Measurements from ENCODE around the gene RP2.

The RP2 gene

DNA sequence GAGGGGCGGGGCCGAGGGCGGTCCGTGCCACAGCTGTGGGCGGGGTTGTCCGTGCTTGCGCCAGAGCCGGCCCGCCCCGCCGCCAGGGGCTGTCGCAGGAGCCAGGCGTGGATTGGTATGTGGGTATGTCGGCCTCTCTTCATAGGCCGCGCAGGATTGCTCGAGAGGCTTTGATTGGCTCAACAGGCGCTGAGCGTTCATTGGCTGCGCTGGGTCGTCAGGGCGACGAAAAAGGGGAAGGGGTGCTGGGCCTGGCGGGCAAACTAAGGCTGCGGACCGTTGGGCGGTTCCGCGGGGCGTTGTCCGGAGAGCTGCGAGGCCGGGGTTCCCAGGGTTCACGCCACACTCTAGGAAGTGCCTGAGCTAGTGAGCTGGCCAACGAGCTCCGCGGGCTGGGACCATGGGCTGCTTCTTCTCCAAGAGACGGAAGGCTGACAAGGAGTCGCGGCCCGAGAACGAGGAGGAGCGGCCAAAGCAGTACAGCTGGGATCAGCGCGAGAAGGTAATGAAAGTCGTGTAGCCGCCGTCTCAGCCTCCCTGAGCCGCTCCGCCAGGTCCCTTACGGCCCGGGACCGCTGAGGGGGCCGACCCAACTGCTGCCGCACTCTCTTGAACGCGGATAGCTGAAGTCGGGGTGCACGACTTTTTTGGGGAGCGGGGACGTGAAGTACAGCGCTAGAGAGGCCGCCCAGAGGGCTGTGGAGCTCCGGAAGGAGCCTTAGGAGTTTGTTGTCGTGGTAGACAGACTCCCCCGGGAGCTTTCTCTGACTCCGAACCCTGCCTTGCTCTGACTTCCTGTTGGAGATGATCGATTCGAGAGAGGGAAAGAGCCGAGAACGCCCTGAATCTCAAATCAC lies at the start of gene RP2:
RP2 (plus strand) TSS at position 343 of the 857 bp plus-strand sequence; CDS start at position 401, 58 bp downstream.
- peak; percentile 94 for DNase-seq

DNA sequence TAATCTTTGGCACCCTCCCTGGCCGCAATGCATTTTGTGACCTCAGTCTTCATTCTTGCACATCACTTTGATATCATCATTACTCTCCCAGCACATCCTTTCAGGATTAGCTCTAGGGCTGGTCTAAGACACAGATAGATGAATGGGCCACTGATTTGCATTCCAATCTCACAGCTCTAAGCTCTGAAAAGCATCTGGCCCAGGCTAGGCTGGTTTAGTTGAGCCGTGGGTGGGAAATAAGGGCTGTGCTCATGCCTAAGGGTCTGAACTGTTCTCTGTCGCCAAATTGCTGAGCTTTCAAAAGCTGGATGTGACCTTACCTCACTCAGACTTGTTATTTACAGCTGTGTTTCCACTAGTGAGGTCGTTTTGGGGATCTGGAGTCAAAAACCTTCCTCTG lies 47.9 kb upstream of the RP2 start:
- no peak for DNase-seq

DNA sequence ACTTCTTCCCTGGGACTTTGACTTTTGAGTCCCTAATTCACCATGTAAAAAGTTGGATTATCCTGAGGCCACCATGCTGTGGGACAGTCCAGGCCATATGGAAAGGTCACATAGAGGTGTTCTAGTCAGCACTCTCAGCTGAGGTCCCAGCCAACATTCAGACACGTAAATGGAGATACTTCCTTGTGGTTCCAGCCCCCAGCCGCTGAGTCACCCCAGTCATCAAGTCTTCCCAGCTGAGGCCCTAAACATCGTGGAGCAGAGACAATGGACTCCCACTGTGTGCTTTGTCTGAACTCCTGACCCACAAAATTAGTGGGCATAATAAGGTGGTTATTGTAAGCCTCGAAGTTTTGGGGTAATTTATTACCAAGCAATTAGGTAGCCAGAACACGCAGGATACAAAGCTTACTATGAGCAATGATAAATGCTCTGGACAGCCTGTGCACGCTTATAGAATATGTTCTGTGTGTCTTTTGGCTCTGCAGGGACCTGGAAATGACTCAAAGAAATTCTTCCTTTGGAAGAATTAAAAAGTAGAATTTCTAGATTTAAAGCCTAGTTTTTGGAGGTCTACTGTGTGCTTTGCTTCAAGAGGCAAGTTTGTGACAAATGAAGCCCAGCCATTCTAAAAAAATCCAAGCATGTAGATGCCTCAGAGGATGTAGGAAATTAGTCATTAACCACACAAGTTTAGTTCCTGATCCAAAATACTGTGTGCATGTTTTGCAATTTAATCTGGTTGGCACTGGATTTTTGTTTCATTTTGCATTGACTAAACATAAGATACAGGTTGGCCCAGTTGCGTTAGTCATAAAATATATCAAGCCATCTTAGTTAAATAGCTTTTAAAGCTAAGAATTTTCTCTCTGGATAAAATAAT lies 44.7 kb upstream of the RP2 start:
- DNase-seq: no peak

DNA sequence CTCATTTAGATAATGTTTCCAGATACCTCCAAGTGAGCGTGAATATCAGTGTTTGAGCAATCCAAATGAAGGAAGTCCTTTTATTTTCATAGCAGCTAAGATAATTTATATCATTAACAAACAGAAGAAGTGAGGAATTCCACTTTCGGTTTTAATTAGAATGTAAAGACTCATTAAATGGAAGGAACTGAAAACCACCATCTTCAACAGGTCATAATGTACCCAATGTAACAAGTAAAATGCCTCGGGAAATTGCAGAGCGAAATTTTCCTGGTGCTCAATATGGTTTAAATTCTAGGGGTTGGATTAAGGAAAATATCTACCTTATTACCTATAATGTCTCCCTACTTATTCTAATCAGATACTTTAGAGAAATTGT lies 44.0 kb upstream of the RP2 start:
- DNase-seq: no peak

DNA sequence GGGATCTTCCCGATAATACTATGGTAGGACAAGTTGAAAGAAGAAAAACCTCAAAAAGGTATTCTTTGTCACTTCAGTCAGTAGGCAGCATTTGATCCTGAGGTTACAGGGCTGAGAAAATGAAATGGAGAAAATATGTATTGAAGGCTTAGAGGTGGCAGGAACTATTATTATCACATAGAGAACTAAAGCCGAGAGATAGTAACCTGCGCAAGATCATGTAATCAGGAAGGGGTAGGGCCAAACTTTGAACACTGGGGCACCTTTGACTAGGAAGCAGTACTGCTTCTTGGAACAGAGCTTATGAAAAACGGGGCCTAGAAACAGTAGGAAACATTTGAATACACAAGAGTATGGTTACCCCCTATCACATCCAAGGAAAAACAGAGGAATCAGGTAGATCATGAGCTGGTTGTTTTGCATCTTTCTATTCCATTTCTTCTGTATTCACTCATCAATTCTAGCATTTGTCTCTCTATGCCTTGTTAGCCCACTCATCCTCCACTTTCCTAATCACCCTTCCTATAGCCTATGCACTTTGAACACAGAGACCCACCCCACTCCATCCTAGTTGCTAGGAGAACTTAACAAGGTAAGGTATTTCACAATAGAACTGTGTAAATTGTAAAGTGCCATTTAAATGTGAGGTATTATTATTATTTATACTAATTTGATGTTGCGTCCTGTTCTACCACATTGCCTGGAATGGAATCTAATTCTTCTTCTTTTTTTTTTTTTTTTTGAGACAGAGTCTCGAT lies 43.3 kb upstream of the RP2 start:
- DNase-seq: no peak

DNA sequence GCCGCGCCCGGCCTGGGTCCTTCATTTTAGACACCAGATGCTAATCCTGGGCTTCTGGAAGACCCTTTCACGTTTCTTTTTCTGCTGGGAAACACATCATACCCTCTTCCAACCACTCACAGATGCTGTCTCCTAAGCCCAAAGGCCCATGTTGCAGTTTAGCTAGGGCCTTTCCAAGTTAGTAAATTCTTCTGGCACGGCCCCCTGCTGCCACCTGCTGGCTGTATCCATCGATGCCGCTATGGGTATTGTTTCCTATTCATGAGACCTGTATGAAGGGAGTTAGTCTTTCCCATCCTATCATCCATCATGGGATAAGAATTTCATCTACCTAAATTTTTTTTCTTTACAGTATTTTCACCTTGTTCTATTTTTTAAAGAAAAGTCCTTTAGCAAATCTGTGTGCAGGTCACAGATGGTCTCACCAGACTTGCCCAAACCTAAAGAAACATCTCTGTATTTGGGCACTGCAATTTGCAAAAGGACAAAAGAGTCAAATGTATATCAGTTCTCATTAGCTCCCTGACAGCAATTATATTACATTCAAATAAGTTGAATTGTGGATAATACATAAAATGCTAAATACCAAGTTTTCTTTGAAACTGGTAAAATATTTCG lies 40.2 kb upstream of the RP2 start:
- peak; percentile 59 for DNase-seq

DNA sequence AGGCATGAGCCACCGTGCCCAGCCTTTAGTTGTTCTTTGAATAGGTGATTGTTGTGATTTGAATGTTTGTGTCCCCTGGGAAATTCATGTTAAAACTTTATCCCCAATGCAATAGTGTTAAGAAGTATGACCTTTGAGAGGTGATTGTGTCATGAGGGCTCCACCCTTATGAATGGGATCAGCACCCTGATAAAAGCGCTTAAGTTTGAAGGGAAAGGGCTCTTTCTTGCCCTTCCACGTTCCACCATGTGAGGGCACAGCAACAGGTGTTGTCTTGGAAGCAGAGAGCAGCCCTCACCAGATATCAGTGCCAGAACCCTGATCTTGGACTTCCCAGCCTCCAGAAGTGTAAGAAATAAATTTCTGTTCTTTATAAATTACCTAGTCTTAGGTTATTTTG lies 33.7 kb upstream of the RP2 start:
- DNase-seq: peak; percentile 13

DNA sequence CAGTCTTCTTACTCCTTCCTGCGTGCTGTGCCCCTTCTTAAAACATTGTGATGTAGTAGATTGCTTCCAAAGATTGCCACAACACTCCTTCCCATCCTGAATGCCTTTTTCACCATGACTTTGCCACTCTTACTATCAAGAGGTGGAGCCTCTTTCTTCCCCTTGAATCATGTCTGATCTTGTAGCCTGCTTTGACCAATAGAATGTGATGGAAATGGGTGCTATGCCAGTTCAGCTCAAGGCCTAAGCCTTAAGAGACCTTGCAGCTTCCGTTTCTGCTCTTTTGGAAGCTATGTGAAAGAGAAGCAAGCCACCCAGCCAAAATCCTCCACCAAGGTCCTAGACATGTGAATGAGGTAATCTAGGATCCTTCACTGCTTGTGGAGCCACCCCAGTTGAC lies 31.6 kb upstream of the RP2 start:
- no peak for DNase-seq

DNA sequence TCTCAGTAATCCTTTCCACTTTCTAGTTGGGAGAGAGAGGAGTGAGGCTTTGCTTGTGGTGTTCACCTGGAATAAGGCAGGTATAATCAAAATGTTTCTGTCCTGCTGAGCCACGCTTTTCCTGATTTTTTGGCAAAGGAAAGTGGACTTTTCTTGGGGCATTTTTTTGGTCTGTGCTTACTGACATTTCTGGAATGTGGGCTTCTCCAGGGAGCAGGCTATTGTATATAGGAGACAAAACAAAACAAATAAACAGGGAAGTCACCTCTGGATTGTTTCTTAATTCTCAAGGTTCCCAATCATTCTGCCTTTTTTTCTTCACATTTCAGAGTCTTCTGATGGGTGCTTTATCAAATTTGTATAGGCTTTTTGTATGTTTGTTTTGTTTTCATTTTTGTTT lies 25.7 kb upstream of the RP2 start:
- no peak for DNase-seq

DNA sequence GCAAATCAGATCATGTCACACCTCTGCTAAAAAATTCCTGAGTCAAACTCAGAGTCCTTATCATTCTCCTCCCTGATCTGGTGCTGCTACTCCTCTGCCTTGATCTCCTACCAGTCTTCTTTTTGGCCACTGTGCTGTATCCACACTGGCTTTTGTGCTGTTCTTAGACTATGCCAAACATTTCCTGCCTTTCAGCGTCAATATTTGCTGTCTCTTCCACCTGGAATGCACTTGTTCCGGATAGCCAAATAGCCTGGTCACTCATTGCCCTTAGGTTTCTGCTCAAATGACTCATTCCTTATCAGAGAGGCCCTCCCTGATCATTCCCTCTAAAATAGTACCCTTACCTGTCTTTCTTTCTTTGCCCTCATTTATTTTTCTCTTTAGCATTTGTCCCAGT lies 24.4 kb upstream of the RP2 start:
- no peak for DNase-seq

DNA sequence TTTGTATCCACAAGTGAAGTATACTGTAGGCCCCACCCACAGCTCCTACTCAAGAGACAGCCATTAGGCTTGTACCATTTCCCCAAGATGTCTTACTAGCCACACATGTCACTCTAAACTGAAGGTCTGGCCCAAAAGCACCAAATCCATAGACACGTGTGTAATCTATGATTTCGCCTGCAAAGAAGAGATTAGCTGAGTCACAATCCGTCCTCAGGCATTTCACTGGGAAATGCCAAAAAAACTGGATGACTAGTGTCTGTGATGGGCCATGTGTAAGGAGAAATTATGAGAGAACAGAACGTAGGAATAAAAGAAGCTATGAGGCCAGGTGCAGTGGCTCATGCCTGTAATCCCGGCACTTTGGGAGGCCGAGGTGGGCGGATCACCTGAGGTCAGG lies 21.9 kb upstream of the RP2 start:
- DNase-seq: no peak

DNA sequence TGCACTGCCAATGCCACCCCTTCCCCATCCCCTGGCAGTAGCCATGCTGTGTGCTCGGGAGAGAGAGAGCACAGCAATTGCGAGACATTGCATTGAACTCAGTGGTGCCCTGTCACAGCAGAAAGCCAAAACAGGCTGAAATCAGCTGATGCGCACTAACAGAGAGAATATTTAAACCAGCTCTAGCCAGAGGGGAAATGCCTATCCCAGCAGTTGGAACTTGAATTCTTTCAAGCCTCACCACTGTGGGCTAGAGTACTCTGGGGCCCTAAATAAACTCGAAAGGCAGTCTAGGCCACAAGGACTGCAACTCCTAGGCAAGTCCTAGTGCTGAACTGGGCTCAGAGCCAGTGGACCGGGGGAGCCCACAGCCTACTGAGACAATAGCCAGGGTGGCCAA lies 17.7 kb upstream of the RP2 start:
- DNase-seq: no peak

DNA sequence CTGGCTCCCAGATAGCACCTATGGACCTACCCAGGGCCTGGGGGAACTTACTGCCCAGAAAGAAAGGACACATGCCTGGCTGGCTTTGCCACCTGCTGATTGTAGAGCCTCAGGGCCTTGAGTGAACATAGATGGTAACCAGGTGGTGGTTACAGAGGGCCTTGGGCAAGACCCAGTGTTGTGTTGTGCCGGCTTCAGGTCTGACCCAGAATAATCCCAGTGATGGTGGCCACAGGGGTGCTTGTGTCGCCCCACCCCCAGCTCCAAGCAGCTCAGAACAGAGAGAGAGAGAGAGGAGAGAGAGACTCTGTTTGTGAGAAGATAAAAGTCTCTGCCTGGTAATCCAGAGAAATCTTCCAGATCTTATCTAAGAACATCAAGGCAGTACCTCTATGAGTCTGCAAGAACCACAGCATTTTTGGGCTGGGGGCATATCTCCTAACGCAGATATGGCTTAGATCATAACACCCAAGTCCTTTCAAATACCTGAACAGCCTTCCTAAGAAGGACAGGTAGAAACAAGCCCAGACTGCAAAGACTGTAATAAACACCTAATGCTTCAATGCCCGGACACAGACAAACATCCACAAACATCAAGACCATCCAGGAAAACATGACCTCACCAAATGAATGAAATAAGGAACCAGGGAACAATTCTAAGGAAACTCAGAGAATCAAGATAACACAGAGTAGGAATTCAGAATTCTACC lies 16.3 kb upstream of the RP2 start:
- no peak for DNase-seq

DNA sequence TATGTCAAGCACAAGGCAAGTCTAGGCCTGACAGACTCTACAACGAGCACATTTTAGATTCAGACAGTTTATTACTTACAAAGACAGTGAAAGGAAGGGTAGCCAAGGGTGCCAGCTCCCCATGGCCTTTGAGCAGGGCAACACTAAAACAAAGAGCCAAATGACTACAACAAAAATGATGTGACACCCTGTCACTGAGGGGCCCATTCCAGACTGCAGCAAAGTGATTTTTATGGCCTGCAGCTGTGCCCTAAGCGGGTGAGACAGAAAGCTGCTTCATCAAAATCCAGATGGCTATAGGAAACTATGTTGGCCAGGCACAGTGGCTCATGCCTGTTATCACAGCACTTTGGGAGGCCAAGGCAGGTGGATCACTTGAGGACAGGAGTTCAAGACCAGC lies 13.4 kb upstream of the RP2 start:
- no peak for DNase-seq

DNA sequence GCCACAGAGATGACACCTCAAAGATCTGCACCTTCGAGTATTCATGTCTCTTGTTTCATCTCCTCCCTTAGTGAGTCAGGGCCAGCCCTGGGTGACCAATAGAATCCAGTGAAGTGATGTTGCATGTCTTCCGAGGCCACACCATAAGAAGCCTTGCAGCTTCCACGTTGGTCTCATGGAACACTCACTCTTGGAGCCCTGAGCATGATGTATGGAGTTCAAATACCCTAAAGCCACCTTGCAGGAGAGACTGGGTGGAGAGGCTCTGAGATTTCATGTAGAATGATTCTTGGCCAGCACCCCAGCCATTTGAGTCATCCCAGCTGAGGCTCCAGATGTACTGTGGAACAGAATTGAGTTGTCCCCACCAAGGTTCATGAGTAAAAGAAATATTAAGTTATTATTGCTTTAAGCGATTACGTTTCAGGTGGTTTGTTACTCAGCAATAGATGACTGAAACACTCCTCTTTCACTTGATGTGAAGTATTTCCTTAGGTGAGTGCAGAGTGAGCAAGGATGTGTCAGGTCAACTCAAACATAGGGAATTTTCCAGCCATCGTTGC lies 5.0 kb upstream of the RP2 start:
- DNase-seq: no peak

DNA sequence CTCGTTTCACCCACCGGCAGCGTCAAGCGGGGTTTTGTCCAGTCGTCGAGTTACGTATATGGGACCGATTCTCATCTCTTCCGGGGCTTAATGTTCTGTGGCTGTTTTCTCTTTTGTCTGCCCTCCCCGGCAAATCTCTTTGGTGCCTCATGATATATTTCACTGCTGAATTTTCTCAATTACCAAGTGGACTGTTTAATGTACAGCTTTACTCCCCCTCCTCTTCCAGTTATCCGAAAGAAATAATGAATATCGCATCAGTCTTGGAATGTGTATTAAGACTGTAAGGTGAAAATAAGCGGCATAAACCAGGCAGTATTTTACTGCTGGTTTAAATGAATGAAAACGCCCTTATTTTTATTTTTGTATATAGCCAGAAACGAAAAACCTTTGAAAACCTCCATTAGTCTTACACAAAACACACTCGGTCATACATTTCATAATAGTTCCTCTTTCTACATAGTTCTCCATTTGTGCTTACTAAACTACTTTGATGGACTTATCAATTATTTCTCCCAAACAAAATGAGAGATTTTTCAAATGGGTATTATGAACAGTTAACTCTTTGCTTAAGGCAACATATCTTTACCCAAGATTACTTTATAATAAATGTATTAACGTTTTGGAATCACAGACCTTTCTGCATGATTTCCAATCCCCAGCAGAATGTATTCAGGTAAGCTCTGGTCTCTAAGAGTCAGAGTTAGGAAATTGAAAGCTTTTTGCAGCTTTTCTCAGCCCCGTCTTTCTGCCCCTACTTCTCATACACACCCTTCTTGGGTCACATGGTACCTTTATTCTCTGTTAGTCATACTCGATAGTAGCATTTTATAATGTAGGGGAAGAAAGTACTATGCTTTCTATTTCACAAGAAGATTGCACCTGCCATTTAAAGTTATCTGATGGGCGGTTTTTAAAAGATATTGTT lies 979 bp downstream of the RP2 start:
- DNase-seq: peak; percentile 46

DNA sequence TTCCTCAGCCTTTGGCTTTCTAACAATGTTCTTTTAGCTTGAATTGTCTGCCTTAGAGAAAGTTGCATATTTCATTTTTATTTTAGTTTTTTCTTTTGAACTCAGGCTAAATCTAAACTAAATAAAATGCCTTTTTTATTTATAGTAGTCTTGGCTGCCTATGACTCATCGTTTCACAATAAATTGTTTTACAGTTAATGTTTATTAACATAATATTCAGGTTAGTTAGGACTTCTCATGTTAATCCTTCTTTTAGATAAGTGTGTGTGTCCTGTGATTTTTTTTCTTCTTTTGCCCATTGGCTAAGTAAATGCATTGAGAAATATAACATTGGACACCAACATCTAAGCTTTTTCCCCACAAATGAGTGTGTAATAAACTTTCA lies 1.6 kb downstream of the RP2 start:
- no peak for DNase-seq

DNA sequence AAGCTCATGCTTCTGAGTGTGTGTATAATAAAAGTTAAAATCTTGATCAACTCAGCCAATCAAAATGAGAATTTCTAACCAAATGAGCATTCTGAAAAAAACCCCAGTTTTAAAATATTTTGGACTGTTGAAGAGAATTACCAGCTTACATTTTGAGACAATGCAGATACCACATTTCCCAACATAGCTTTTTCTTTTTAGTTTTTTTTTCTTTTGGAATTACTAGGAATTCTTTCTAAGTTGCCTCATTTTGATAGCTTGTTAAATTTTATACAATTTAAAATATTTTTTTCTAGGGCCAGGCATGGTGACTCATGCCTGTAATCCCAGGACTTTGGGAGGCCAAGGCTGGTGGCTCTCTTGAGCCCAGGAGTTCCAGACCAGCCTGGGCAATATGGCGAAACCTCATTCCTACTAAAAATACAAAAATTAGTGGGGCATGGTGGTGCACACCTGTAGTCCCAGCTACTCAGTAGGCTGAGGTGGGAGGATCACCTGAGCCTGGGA lies 2.2 kb downstream of the RP2 start:
- no peak for DNase-seq

DNA sequence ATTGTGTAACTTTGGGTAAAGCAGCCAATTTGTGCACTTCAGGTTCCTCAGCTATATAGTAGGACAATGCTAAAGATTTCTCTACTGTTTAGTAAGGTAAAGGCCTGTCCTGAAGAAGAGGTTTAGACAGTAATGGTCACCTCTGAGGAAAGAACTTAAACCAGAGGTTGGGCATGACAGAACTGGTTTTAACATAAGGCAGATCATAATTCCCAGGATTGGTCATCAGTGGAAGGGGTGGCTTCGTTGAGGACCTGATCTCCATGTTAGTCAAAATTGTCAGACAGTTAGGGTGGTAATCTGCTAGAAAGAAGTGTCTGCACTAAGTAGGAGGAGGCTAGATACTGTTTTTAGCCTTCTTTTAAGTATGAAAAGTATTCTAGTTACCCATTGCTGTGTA lies 4.1 kb downstream of the RP2 start:
- DNase-seq: no peak

DNA sequence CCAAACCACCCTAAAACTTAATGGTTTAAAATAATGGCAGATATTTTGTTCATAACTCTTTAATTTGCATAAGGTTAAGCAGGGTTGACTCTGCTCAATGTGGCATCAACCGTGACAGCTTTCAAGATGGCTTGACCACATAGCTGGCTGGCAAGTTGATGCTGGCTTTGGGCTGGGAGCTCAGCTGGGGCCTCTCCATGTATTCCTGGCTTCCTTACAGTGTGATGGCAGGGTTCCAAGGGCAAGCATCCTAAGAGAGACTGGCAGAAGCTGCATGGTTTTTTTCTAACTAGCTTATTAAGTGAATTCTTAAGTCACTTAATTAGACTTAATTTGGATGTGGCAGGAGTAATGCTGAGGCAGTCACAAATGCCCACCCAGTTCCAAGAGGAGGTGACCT lies 4.5 kb downstream of the RP2 start:
- no peak for DNase-seq

DNA sequence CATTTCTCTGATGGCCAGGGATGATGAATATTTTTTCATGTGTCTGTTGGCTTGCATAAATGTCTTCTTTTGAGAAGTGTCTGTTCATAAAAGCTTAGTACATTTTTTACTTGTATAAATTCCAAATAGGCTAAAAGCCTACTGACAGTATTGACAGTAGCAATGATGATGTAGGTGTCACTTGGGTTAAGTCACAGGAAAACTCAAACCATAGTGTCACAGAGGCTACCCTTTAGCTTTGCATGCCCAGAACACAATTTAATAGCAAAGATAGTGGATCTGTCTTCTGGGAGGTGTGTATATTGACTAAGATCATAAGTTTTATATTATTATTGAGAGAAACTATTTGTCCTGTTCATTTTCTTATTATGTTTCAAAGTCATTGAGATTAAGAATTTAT lies 8.1 kb downstream of the RP2 start:
- no peak for DNase-seq
